NB4 (cell line): ENCODE results near the gene GJA3.

Experiments used
- DNase-seq: peaks from one replicate; pipeline ENCODE4 v3.0.0; 2010; ENCODE audit warnings: low read depth
- H3K4me3 ChIP-seq: one replicate; pipeline ENCODE4 v1.5.1; 2011; ENCODE audit warnings: mild to moderate bottlenecking, low read depth, low read length, moderate library complexity
- MYC ChIP-seq: IDR thresholded peaks from 2 replicates; pipeline ENCODE4 v1.6.1; 2011; ENCODE audit warnings: low read depth, low read length
- POLR2A ChIP-seq: IDR thresholded peaks from 2 replicates; pipeline ENCODE4 v1.6.1; 2011; ENCODE audit warnings: mild to moderate bottlenecking; ENCODE audit not compliant: insufficient read length; ENCODE audit errors: extremely low read depth
- TF ChIP-seq, protein P1 (sequence below): IDR thresholded peaks from 2 replicates; pipeline ENCODE4 v1.6.1; 2011; ENCODE audit warnings: low read depth, low read length
- TF ChIP-seq, protein P2 (sequence below): IDR thresholded peaks from one replicate; pipeline ENCODE4 v1.5.1; 2012; ENCODE audit warnings: low read depth, low read length

Gene GJA3

DNA sequence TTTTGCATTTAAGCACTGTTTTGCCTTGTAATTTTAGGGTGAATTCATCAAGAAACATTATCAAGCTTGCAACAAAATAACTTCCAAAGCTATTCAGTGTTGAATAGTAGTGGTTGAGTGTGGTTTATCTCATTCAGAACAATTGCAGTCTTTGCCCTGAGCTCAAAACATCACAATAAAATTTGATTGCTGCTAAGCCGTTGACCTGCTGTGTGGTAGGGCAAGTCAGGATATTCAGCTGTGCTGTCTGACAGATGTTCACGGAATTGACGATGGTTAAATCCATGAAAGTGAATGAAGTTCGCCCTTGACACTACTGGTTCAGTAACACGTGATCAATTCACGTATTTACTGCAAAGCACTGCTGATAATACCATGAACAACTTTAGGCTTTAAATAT lies 66.9 kb downstream of the GJA3 start:
- H3K4me3 ChIP-seq, result no peak overlapping the region
- DNase-seq, result no peak
- no peak for TF ChIP-seq MYC
- no peak for TF ChIP-seq POLR2A
- TF ChIP-seq, protein P1, sequence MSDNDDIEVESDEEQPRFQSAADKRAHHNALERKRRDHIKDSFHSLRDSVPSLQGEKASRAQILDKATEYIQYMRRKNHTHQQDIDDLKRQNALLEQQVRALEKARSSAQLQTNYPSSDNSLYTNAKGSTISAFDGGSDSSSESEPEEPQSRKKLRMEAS, result no peak
- TF ChIP-seq, protein P2, sequence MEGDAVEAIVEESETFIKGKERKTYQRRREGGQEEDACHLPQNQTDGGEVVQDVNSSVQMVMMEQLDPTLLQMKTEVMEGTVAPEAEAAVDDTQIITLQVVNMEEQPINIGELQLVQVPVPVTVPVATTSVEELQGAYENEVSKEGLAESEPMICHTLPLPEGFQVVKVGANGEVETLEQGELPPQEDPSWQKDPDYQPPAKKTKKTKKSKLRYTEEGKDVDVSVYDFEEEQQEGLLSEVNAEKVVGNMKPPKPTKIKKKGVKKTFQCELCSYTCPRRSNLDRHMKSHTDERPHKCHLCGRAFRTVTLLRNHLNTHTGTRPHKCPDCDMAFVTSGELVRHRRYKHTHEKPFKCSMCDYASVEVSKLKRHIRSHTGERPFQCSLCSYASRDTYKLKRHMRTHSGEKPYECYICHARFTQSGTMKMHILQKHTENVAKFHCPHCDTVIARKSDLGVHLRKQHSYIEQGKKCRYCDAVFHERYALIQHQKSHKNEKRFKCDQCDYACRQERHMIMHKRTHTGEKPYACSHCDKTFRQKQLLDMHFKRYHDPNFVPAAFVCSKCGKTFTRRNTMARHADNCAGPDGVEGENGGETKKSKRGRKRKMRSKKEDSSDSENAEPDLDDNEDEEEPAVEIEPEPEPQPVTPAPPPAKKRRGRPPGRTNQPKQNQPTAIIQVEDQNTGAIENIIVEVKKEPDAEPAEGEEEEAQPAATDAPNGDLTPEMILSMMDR, result no peak

DNA sequence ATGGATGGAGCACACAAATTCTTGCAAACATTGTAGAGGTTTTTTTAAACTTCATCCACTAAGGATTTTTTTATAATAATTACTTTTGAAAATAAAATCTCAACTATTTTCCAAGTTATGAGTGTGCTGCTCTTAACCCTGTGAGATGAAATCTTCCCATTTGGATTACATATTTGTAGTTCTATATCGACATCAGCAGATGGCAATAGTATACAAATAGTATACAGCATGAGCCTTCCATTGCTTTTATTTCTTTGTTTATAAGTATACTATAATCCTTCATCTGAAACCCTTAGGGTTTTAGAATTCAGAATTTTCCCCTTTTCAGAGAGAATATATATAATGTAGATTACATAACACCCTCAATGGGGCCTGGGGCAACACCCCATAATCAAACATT lies 70.5 kb downstream of the GJA3 start:
- no peak overlapping the region for H3K4me3 ChIP-seq
- DNase-seq, result peak; percentile 20
- TF ChIP-seq, protein P1, result no peak
- TF ChIP-seq MYC (no peak), POLR2A (no peak)
- TF ChIP-seq, protein P2, result no peak
